M059J (cell line): Measurements from ENCODE around the gene ETS2. TPM values are rescaled to one million over a fixed set of nuclear protein-coding genes. Genes with fewer than 3 reads are reported as not detected.
"Not testable (repeated sequence)": the region's sequence is repeated elsewhere in the genome, so short reads cannot be mapped to it uniquely, and the experiment has no call there.

Experiments used
- DNase-seq: peaks from one replicate; pipeline ENCODE4 v3.0.0-alpha.2; 2012; ENCODE audit warnings: low read depth
- total RNA-seq: library from RNA; depleted of rRNA; stranded (reverse); fragments of >200 nt; shearing (Covaris generic); gene quantifications from 2 replicates; pipeline ENCODE4 v1.2.3, GENCODE V29; 2014

Gene ETS2
- total RNA-seq, 1 experiment from 2014 or later: 37.8 TPM

DNA sequence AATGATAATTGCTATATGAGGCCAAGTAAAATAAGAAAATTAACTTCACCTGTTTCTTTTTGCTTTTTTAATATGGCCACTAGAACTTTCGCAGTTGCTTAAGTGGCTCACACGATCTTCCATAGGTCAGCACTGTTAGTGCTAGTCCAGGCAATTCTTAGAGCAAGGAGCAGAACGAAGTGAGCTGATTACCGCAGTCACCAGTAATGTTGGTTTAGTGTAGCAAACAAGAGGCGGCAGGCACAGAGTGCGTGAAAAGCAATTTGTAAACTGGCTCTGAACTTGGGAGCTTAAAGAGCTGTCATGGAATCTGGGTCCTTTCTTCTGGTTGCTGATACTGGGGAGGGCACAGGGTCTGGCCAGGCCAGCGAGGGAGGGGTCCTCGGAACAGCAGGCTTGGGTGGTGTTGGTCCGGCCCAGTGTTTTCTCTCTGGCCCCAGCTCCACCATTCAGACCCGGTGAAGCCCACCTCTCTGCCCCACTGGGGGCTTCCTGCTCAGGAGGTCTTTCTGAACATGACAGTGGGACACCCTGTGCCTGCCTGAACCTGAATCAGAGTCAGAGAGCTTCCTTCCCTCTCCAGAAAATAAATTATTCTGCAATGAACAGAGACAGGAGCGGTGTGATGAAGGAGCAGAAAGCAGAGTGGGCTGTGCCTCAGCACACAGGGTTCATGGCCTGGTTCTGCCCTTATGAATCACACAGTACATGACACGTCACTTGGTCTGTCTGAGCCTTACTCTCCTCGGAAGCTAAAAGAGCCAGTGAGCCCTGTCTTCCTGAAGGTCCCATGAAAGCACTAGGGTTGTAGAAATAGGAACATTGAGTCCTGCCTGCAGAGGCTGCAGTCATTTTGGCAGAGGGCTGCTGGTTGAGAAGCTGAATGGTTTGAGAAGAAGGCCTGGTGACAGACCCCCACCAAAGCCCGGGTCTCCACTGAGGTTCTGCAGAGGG, 11.9 kb downstream of the ETS2 start:
- DNase-seq: peak; percentile 90

DNA sequence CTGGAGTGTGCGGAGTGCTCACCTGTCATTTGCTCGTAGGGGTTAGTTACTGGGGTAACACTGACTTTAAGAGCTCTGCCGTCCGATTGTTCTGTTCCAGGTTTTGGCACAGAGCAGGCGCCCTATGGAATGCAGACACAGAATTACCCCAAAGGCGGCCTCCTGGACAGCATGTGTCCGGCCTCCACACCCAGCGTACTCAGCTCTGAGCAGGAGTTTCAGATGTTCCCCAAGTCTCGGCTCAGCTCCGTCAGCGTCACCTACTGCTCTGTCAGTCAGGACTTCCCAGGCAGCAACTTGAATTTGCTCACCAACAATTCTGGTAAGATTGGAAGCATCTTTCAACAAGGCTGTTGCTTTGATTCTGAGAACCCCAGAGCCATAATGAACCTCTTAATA, 12.6 kb downstream of the ETS2 start:
- DNase-seq: no peak

DNA sequence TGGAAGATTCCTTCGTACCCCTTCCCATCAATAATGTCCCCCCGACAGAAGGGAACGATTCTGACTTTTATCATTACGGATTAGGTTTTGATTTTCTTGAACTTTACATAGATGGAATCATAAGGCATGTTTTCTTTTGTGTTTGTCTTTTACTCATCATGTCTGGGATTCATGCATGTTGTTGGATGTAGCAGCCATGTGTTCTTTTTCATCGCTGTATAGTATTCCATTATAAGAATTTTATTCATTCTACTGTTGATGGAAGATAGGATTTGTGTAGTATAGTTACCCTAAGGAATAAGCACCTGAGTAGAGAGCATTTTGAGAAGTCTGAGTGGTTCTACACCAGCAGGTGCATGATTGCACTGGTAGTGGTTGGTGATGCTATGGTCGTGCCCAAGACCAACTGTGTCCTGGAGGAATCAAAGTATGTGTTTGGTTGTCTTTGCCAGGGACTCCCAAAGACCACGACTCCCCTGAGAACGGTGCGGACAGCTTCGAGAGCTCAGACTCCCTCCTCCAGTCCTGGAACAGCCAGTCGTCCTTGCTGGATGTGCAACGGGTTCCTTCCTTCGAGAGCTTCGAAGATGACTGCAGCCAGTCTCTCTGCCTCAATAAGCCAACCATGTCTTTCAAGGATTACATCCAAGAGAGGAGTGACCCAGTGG, 13.5 kb downstream of the ETS2 start:
- DNase-seq: no peak

DNA sequence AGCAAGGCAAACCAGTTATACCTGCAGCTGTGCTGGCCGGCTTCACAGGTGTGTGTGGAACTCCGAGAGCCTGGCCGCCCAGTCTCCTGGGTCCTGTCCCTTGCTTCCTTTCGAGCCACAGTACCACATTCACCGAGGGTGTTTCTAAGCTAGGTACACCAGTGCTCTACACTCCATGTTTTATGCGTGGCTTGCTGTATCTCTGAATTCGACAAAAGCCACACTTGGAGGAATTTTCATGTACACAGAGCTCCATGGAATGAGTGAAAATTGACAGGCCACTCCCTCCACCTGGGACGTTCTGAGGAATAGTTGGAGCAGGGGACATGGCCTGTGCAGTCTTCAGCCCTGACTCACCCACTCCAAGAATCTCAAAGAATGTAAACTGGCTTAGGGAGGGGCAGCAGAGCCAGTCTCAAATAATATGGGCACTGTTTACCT, 14.0 kb downstream of the ETS2 start:
- peak; percentile 95 for DNase-seq

DNA sequence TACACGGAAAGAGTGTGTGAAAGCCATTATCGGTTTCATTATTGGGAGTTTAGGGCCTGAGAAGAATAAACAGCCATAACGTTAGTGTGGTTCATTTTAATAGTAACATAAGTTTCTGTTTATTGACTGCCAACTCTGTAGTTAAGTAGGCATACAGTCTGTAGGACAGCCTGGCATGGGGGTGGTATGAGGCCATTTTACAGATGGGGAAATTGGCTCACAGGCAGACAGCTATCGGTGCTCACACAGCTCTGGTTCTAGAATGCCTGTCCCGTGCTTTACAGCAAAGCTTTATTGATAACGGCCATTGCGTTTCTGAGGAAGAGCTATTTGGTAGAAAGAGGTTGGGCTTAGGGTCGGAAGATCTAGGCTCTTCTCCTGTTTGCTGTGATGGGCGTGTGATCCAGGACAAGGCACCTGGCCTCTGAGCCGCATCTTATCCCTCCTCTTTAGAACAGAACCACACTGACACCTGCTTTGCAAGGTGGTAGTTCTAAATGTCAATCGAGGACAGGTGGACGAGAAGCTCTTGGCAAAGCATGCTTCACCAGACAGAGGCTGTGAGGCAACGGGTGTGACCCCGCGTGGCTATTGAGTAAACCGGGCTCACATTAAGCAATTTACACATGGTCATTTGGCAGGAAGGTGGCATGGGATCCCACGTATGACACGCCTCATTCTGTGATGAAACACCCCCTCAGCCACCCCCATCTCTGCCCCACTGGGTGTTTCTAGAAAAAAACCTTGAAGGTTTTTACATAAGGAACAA, 14.9 kb downstream of the ETS2 start:
- DNase-seq: no peak

DNA sequence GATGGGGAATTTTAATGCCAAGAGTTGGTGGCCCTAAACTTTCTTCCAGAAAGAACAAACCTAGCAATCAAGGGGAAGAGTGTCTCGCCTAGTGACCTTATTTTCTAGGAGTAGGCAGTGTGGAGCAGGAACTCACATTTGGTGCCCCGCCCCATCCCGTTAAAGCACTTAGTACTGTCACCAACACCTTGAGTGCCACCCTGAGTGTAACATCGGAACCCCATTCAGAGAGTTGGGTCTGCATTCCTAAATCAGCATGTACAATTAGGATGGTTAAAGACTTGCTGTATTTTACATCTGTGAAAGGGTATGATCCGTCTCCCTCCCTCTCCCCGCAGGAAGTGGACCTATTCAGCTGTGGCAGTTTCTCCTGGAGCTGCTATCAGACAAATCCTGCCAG, 15.5 kb downstream of the ETS2 start:
- no peak for DNase-seq

DNA sequence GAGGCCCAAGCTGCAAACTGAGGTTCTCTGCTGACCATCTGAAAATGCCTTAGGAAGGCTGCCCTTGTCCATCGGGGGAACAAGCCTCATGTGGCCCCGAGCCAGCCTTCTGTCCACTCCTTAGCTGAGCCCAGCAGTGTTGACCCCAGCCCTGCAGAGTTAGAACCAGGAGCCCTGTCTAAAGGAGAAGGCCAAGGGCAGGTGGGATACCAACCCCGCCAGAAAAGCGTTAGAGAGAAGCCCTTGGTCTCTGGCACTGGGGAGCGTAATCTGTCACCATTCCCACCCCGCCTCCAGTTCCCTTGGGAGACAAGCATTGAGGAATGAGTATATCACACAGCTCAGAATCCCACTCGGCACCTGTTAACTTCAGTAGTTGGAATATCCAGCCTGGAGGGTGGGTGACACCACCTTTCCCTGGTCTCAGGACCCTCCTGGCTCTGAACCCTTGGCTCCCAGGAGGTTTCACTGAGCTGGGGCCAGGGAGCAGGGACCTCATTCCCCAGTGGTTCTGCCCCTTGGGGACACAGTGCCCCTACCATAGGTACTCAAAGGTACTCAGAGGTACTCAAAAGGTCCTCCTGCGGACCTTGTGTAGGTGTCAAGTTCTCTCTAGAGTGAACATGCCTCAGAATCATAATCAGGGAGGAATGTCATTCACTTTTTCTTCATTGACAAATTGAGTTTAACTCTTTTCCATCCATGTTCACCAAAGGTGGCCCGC, 16.4 kb downstream of the ETS2 start:
- DNase-seq: no peak

DNA sequence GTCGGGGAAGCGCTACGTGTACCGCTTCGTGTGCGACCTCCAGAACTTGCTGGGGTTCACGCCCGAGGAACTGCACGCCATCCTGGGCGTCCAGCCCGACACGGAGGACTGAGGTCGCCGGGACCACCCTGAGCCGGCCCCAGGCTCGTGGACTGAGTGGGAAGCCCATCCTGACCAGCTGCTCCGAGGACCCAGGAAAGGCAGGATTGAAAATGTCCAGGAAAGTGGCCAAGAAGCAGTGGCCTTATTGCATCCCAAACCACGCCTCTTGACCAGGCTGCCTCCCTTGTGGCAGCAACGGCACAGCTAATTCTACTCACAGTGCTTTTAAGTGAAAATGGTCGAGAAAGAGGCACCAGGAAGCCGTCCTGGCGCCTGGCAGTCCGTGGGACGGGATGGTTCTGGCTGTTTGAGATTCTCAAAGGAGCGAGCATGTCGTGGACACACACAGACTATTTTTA, 17.1 kb downstream of the ETS2 start:
- no peak for DNase-seq

DNA sequence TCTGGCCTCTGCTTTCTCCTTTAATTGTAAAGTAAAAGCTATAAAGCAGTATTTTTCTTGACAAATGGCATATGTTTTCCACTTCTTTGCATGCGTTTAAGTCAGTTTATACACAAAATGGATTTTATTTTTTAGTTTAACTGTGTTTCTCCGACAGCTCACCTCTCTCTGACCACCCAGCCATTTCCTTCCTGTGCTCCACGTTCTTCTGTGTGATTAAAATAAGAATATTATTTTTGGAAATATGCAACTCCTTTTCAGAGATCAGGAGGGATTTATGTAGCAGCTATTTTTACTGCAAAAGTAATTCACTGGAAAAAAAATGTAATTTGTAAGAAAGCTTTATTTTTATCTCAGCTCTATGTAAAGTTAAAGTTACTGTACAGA, 18.0 kb downstream of the ETS2 start:
- no peak for DNase-seq

DNA sequence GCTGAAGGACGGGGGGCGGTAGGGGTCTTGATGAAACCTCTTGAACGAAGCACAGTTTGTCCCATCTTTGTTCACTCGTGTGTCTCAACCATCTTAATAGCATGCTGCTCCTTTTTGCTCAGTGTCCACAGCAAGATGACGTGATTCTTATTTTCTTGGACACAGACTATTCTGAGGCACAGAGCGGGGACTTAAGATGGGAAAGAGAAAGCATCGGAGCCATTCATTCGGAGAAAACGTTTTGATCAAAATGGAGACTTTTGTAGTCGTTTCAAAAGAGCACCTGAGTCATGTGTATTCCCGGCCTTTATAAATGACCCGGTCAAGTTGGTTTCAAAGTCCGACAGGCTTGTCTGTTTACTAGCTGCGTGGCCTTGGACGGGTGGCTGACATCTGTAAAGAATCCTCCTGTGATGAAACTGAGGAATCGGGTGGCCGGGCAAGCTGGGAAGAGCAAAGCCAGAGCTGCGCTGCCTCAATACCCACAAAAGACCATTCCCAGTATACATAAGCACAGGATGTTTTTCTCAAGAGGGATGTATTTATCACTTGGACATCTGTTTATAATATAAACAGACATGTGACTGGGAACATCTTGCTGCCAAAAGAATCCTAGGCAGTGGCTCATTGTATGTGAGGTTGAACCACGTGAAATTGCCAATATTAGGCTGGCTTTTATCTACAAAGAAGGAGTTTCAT, 18.5 kb downstream of the ETS2 start:
- peak; percentile 44 for DNase-seq

DNA sequence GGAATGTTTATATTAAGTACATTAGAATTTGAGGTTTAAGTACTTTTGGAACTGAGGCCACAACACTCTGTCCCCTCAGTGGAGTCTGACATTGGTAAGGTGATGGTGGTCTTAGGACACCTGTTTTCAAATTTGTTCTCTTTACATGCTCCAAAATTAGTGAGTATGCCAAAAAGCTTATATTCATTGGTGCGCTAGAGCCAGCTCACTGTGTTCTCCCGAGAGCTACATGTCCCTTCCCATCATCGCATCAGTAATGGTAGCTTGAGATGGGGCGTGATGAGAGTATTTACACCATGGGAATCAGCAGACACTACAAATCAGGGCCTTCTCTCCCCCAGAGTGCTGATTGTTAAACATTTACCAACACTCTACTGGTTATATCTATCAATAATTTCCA, 19.5 kb downstream of the ETS2 start:
- no peak for DNase-seq

DNA sequence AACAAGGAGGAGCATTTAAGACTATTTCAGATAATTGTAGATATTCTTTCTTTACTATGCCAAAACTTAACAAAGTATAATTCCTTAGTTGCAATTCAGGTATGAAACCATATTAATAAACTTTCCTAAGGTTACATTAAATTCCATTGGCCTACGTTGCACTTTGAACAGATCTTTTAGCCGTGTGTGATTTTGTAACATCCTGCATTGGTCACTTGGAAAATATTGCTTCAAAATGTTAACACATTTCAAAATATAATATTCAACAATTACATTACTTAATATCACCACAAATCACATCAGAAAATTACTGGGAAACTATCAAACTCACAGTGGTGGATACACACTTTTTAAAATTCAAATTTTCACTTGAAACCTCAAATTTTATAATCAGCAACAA, 20.2 kb downstream of the ETS2 start:
- no peak for DNase-seq

DNA sequence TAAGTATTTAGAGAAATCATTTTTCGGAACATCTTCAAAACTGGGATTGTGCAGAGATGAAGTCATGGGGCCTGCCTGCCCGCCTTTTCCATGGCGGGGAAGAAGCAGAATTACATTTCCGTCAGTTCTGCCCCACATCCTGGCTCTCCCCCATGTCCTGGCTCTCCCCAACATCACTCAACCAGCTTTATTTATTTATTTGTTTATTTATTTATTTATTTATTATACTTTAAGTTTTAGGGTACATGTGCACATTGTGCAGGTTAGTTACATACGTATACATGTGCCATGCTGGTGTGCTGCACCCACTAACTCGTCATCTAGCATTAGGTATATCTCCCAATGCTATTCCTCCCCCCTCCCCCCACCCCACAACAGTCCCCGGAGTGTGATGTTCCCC, 22.4 kb downstream of the ETS2 start:
- DNase-seq: not testable (repeated sequence)

DNA sequence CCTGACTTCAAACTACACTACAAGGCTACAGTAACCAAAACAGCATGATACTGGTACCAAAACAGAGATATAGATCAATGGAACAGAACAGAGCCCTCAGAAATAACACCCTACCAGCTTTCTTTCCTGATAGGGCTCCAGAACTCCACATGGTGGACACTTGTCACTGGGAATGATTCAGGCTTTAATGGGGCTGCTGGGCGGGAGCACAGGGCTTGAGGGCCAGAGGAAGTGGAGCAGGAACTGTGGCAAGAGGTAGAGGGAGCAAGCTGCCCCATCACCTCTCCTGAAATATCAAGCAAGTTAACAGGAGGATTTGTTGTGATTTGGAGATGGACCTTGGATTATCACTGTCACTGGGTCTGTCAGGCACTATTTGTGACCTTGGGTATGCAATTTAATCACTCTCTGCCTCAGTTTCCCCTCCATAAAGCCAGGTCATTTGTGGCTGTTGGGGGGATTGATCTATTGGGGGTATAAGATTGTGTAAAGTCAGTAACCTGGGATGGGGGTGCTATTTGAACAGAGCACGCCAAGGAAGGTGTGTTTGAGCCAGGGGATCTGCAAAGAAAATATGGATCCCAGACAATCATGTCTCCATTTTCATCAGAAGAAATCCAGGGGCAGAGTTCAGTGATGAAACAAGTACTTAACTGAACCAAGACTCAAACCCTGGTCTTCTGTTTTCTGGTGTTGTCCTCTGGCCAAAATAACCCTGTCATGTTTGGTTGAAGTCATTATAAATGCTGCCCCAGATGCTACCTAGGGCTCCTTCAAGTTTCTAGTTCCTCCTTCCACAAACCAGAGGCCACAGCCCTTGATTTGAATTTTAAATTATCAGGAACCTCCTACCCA, 25.2 kb downstream of the ETS2 start:
- no peak for DNase-seq

DNA sequence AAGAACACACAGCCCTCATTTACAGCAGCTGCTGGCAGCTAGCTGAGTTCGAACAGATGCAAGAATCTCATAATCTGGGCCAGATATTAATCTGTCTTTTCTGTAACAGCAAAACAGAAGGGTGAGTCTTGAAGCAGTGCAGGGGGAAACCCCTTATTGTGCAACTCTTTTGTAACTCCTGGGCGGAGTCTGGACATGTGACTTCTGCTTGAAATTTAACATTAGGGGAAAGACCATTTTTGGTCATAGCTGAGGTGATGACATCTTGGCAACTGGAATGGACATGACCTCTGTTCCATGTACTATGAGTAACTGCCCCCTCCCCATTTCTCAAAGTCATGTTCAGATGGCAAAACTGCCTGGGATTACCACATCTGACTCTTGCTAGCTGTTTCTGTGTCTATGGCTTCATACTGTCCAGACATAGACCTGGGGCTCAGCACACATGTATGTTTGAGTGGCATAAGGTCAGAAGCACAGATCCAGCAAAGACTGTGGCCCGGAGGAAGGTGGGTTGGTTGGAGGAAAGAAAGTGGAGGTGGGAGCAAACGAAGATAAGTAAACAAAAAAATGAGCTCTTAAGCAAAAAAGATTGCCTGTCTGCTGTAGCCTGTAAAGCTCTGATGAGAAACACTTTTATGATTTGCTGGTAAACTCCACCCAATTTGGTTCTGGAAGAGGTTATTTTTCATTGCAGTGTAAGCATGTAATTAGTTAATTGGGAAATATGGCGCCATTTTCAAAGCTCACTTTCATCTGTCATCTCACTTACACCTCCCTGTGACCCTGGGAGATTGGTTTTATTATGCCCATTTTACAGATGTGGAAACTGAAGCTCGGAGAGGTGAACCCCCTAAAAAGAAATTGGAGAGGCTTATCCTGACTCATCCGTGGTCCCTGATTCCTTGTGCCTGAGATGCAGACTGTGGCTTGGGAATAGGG, 26.1 kb downstream of the ETS2 start:
- DNase-seq: peak; percentile 92

DNA sequence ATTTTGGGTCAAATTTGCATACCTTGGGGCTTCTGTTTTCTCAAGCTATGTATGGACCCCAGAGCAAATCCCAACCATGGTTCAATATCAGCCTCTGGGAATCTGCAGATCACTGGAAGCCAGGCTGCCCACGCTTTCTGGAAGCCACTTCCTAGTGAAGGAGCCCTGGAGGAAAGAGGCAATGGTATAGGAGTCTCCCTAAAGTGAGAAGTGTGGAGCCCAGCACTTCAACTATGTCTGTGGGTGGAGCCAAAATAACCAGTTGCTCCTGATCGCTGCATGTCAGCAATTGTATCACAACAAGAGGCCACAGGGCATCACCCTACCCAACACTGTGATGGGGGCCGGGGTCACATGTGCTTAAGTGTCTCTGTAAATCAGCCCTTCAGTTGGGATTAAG, 26.9 kb downstream of the ETS2 start:
- no peak for DNase-seq

DNA sequence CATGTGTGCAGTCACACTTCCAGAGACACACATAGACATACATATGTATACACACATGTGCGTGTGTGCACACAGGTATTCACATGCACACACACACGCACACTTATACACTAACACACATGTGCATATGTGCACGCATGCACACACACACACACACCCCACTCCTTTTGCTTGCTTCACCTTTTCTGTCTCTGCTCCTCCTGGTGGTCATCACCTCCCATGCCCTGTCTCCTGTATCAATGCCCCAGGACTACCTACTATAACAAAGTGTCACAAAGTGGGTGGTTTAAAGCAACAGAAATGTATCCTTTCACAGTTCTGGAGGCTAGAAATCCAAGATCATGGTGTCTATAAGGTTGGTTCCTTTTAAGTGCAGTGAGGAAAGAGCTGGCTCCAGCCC, 27.4 kb downstream of the ETS2 start:
- DNase-seq: no peak

DNA sequence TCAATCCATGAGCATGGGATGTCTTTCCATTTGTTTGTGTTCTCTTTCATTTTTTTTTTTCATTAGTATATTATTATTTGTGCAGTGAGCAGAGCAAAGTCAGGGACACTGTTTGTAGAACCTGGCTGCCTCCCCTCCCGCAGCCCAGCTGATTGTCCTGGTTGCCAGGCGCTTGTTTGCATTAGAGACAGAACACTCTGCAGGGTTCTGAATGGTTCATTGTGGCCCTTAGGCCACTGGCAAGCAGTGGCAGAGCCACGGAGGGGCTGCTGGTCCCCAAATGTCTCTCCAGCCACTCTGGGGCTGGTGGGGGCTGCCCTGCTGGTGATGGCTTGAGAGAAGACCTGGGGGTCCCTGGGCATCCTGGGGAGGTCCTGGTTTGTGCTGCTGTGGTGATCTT, 29.0 kb downstream of the ETS2 start:
- no peak for DNase-seq
